Caco-2 (cell line): ENCODE measurements around the gene BMP6. TPM values are rescaled to one million over a fixed set of nuclear protein-coding genes. Genes with fewer than 3 reads are reported as not detected.

Experiments
- BruUV-seq: library from RNA; stranded (reverse); fragments of 400-500 nt; replicated peaks from 2 replicates; lab custom pipeline; 2021; lab: Mats Ljungman, UMichigan
- CTCF ChIA-PET: fragments of 300-600 bp; sonication (Branson Sonifier 250); formaldehyde crosslinking; loops from one replicate; lab custom pipeline; 2022; ENCODE audit warnings: antibody characterized with exemption; lab: Charles Lee
- POLR2A ChIA-PET: fragments of 300-600 bp; sonication (Branson Sonifier 250); formaldehyde crosslinking; loops from one replicate; lab custom pipeline; 2022; ENCODE audit warnings: antibody characterized with exemption; lab: Charles Lee
- DNase-seq, 2 experiments: peaks; one replicate each; pipeline versions ENCODE4 v3.0.0 to v3.0.0-alpha.2; 2020 to 2022
- H3K27me3 ChIP-seq: replicated peaks from 2 replicates; pipeline ENCODE4 v1.6.0; 2011; ENCODE audit warnings: low read length; ENCODE audit not compliant: control insufficient read depth, insufficient read depth
- H3K36me3 ChIP-seq: 2 replicates; pipeline ENCODE4 v1.5.1; 2011; ENCODE audit warnings: low read length; ENCODE audit not compliant: control insufficient read depth, insufficient read depth
- H3K4me1 ChIP-seq: fragments of 250-450 bp; sonication (Bioruptor Pico); 2 replicates; pipeline ENCODE4 v1.5.1; 2020; ENCODE audit warnings: mild to moderate bottlenecking
- H3K4me3 ChIP-seq: 2 replicates; pipeline ENCODE4 v1.5.1; 2011; ENCODE audit warnings: low read depth, mild to moderate bottlenecking, control low read depth, low read length
- H3K9me3 ChIP-seq: fragments of 250-450 bp; sonication (Bioruptor Pico); 2 replicates; pipeline ENCODE4 v1.5.1; 2020; ENCODE audit warnings: mild to moderate bottlenecking, moderate library complexity
- H3K27ac Mint-ChIP-seq: one replicate; pipeline ENCODE4 v1.8.0; 2022; ENCODE audit warnings: mixed read lengths; ENCODE audit not compliant: unreplicated experiment
- H3K27me3 Mint-ChIP-seq: one replicate; pipeline ENCODE4 v1.8.0; 2022; ENCODE audit warnings: mixed read lengths; ENCODE audit not compliant: insufficient read depth, unreplicated experiment
- H3K36me3 Mint-ChIP-seq: one replicate; pipeline ENCODE4 v1.8.0; 2022; ENCODE audit warnings: mild to moderate bottlenecking, mixed read lengths; ENCODE audit not compliant: insufficient read depth, unreplicated experiment
- H3K4me1 Mint-ChIP-seq: one replicate; pipeline ENCODE4 v1.8.0; 2022; ENCODE audit warnings: low read depth, mixed read lengths; ENCODE audit not compliant: unreplicated experiment
- H3K4me3 Mint-ChIP-seq: one replicate; pipeline ENCODE4 v1.8.0; 2022; ENCODE audit warnings: mild to moderate bottlenecking, moderate library complexity, mixed read lengths; ENCODE audit not compliant: unreplicated experiment
- H3K9me3 Mint-ChIP-seq: one replicate; pipeline ENCODE4 v1.8.0; 2022; ENCODE audit warnings: mixed read lengths; ENCODE audit not compliant: unreplicated experiment
- intact Hi-C: fragments of 100-400 bp; cut with micrococcal nuclease; formaldehyde crosslinking; loops from one replicate; pipeline ENCODE4 v1.10.0; 2022; ENCODE audit not compliant: unreplicated experiment
- total RNA-seq: library from RNA; stranded (reverse); gene quantifications from 2 replicates; pipeline ENCODE4 v1.2.3, GENCODE V29; 2022
- TF ChIP-seq, protein P1 (sequence below), 2 experiments: fragments of 200-600 bp in 1 of 2; IDR thresholded peaks; 1 replicate in 1 of 2; 2 replicates in 1 of 2; pipeline versions ENCODE4 v1.5.1 to v1.8.0; 2011 to 2022; ENCODE audit warnings: antibody characterized with exemption in 1 of 2, control low read depth in 1 of 2, inconsistent platforms in 1 of 2, low read depth in 1 of 2, low read length in 1 of 2, mild to moderate bottlenecking in 1 of 2, moderate library complexity in 1 of 2; ENCODE audit not compliant: insufficient read depth in 1 of 2, severe bottlenecking in 1 of 2, unreplicated experiment in 1 of 2

The BMP6 gene
- total RNA-seq, 1 experiment from 2014 or later = 0.61 TPM

DNA sequence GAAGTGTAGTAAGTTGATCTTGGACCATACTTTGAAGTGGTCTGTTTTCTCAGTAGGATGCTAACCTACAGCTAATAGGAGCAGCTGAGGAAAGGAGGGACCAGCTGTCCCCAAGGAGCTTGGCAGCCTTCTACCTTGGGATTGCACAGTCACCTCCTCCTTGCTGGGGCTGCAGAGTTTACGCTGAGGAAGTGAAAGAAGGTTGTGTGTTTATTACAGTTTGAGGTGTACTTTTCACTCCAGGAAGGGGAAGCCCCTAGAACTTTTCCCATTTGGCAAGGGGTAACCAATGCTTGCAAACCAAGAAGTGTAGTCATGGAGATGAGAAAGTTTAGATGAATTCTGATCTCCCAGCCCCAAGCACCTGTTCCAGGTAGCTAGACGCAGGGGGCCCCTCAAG, 58.8 kb downstream of the BMP6 start:
- H3K4me3 ChIP-seq = no peak overlapping the region
- no peaks in the 10 kb centered on the region; the same call in 1 of the 2 replicates for H3K27me3 ChIP-seq
- POLR2A ChIA-PET = no interaction called here
- no peak for DNase-seq
- no peaks in the 10 kb centered on the region for H3K36me3 ChIP-seq
- H3K27me3 Mint-ChIP-seq = peaks cover 24% of the 10 kb centered on the region
- H3K4me1 ChIP-seq = no peaks in the 10 kb centered on the region
- no peak overlapping the region for H3K27ac Mint-ChIP-seq
- no peaks in the 10 kb centered on the region for H3K36me3 Mint-ChIP-seq
- BruUV-seq = no TSS peak
- no peak overlapping the region for H3K4me3 Mint-ChIP-seq
- H3K9me3 Mint-ChIP-seq = no peaks in the 10 kb centered on the region
- intact Hi-C loops = no loop called here
- CTCF ChIA-PET = no interaction called here
- no peaks in the 10 kb centered on the region for H3K9me3 ChIP-seq
- no peaks in the 10 kb centered on the region for H3K4me1 Mint-ChIP-seq
- TF ChIP-seq, protein P1, sequence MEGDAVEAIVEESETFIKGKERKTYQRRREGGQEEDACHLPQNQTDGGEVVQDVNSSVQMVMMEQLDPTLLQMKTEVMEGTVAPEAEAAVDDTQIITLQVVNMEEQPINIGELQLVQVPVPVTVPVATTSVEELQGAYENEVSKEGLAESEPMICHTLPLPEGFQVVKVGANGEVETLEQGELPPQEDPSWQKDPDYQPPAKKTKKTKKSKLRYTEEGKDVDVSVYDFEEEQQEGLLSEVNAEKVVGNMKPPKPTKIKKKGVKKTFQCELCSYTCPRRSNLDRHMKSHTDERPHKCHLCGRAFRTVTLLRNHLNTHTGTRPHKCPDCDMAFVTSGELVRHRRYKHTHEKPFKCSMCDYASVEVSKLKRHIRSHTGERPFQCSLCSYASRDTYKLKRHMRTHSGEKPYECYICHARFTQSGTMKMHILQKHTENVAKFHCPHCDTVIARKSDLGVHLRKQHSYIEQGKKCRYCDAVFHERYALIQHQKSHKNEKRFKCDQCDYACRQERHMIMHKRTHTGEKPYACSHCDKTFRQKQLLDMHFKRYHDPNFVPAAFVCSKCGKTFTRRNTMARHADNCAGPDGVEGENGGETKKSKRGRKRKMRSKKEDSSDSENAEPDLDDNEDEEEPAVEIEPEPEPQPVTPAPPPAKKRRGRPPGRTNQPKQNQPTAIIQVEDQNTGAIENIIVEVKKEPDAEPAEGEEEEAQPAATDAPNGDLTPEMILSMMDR (IDR thresholded peaks at IDR 0.05; ENCODE audit: insufficient read depth in 1 of 2, low read depth in 1 of 2, low read length in 1 of 2, severe bottlenecking in 1 of 2, unreplicated experiment in 1 of 2) = no peak

DNA sequence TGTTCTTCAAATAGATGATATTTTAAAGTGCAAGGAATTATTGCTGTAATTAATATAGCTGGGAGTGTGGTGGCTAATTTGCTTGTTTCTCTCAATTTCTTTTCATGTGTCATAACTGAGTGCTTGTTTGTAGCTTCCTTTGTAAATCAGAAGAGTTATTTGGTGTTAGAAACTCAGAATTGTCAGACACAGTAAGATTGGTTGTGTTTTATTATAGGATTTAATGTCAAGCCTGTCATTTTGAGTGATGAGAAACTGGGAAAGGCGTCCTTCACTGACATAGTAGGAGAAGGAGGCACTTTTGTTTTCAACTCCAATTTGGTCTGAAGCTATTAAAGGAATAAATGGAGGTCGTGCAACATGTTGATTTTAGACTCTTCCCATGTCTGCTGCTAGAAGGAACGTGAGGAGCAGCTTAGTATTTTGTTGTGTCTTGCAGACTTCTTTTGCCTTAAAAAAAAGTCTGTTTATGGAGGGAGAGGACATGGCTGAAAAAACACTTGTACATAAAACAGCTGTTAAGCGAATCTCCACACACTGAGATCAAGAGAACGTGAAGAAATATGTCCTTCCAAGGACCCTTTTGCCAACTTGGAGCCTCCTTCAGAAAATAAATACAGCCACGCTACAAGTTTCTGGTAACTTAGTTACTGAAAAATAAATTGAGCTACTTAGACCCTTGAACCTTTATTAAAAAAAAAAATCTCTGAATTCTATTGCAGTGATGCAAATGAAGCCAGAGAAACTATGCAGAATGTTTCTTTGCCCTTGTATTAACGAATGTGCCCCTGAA, 59.5 kb downstream of the BMP6 start:
- Mint-ChIP-seq H3K36me3 (no peaks in the 10 kb centered on the region), H3K27me3 (peaks cover 24% of the 10 kb centered on the region), H3K27ac (no peak overlapping the region), H3K4me1 (no peaks in the 10 kb centered on the region), H3K4me3 (no peak overlapping the region), H3K9me3 (no peaks in the 10 kb centered on the region)
- Histone ChIP-seq H3K4me1 (no peaks in the 10 kb centered on the region), H3K36me3 (no peaks in the 10 kb centered on the region), H3K9me3 (no peaks in the 10 kb centered on the region), H3K27me3 (no peaks in the 10 kb centered on the region; the same call in 1 of the 2 replicates), H3K4me3 (no peak overlapping the region)
- POLR2A ChIA-PET = no interaction called here
- no TSS peak for BruUV-seq
- intact Hi-C loops = no loop called here
- no peak for DNase-seq
- TF ChIP-seq, protein P1 (IDR thresholded peaks at IDR 0.05; ENCODE audit: insufficient read depth in 1 of 2, low read depth in 1 of 2, low read length in 1 of 2, severe bottlenecking in 1 of 2, unreplicated experiment in 1 of 2) = no peak
- CTCF ChIA-PET = no interaction called here

DNA sequence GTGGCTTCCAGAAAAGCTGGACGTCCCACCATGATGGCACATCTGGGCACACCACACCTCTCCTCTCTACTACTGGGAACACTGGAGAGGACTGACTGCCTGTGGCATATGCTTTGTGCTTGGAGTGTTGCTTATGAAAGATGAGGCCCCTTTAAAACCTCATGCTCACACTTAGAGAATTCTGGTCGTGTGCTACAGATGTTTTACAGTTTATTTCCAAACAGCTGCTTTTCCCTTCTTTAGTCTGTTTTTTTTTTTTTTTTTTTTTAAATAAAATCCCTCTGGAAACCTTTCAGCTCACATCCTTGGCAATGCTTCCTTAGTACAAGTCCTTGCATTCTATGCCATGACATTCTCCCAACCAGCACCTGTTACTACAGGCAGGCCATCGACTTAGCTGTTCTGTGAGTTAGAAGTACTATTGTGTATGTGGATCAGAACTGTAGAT, 60.3 kb downstream of the BMP6 start:
- ChIA-PET CTCF (no interaction called here), POLR2A (no interaction called here)
- H3K27me3 Mint-ChIP-seq = peaks cover 31% of the 10 kb centered on the region
- H3K4me1 ChIP-seq = no peaks in the 10 kb centered on the region
- no peak overlapping the region for H3K4me3 Mint-ChIP-seq
- TF ChIP-seq, protein P1 (IDR thresholded peaks at IDR 0.05; ENCODE audit: insufficient read depth in 1 of 2, low read depth in 1 of 2, low read length in 1 of 2, severe bottlenecking in 1 of 2, unreplicated experiment in 1 of 2) = no peak
- H3K27ac Mint-ChIP-seq = no peak overlapping the region
- no peak for DNase-seq
- no peaks in the 10 kb centered on the region for H3K9me3 ChIP-seq
- intact Hi-C loops = no loop called here
- no peak overlapping the region for H3K4me3 ChIP-seq
- H3K36me3 ChIP-seq = no peaks in the 10 kb centered on the region
- no peaks in the 10 kb centered on the region; the same call in 1 of the 2 replicates for H3K27me3 ChIP-seq
- no peaks in the 10 kb centered on the region for H3K36me3 Mint-ChIP-seq
- H3K9me3 Mint-ChIP-seq = no peaks in the 10 kb centered on the region
- H3K4me1 Mint-ChIP-seq = no peaks in the 10 kb centered on the region
- no TSS peak for BruUV-seq
